Muscle layer of duodenum (tissue), 2 donors: Measurements from ENCODE around the gene FBLN5.
"Not testable (repeated sequence)": the region's sequence is repeated elsewhere in the genome, so short reads cannot be mapped to it uniquely, and the experiment has no call there.

ENCODE experiments used
- H3K27ac ChIP-seq: one replicate; pipeline ENCODE4 v1.7.0; 2013; ENCODE audit warnings: mild to moderate bottlenecking, low read length
- H3K27me3 ChIP-seq: one replicate; pipeline ENCODE4 v1.7.0; 2013; ENCODE audit warnings: low read depth, mild to moderate bottlenecking, control low read depth, low read length
- H3K36me3 ChIP-seq, 2 donors: one replicate each; pipeline ENCODE4 v1.7.0; 2013; ENCODE audit warnings: low read length in 2 of 2, control low read depth in 1 of 2, mild to moderate bottlenecking in 1 of 2; ENCODE audit not compliant: insufficient read depth in 2 of 2, control insufficient read depth in 1 of 2
- H3K4me1 ChIP-seq, 2 donors: one replicate each; pipeline ENCODE4 v1.7.0; 2013; ENCODE audit warnings: low read length in 2 of 2, mild to moderate bottlenecking in 2 of 2, control low read depth in 1 of 2, moderate library complexity in 1 of 2; ENCODE audit not compliant: insufficient read depth in 2 of 2, control insufficient read depth in 1 of 2
- H3K4me3 ChIP-seq, 2 donors: one replicate each; pipeline ENCODE4 v1.7.0; 2013; ENCODE audit warnings: low read length in 2 of 2, low read depth in 1 of 2, mild to moderate bottlenecking in 1 of 2
- H3K9me3 ChIP-seq, 2 donors: one replicate each; pipeline ENCODE4 v1.7.0; 2013; ENCODE audit warnings: low read length in 2 of 2, control low read depth in 1 of 2, mild to moderate bottlenecking in 1 of 2; ENCODE audit not compliant: control insufficient read depth in 1 of 2
- donor health status: healthy.

Gene FBLN5

GRCh38 chr14:91872011-91872501, 75.4 kb downstream of the FBLN5 start:
- no peaks in the 10 kb centered on the region for H3K9me3 ChIP-seq
- H3K27ac ChIP-seq: peak overlapping the region; percentile 72
- H3K4me1 ChIP-seq: peaks cover 6% of the 10 kb centered on the region in 2 donors
- peaks cover 7 to 45% of the 10 kb centered on the region in 2 donors for H3K36me3 ChIP-seq
- H3K4me3 ChIP-seq: no peak overlapping the region
- no peaks in the 10 kb centered on the region for H3K27me3 ChIP-seq

- not testable (repeated sequence) for H3K4me1 ChIP-seq, H3K27ac ChIP-seq, H3K27me3 ChIP-seq, H3K9me3 ChIP-seq, H3K4me3 ChIP-seq
- peaks cover 7 to 40% of the 10 kb centered on the region in 2 donors for H3K36me3 ChIP-seq
Measured at GRCh38 chr14:91871401-91871800, 76.1 kb downstream of the FBLN5 start.

GRCh38 chr14:91870890-91871289, 76.6 kb downstream of the FBLN5 start:
- Histone ChIP-seq H3K36me3 (peaks cover 2 to 35% of the 10 kb centered on the region in 2 donors), H3K27ac (no peak overlapping the region), H3K9me3 (no peaks in the 10 kb centered on the region), H3K4me1 (peaks cover 6% of the 10 kb centered on the region in 2 donors), H3K4me3 (no peak overlapping the region), H3K27me3 (no peaks in the 10 kb centered on the region)

GRCh38 chr14:91870001-91870400, 77.5 kb downstream of the FBLN5 start:
- Histone ChIP-seq H3K27ac (no peak overlapping the region), H3K4me1 (peaks cover 6% of the 10 kb centered on the region in 2 donors), H3K4me3 (no peak overlapping the region), H3K9me3 (no peaks in the 10 kb centered on the region), H3K27me3 (no peaks in the 10 kb centered on the region), H3K36me3 (peaks cover 2 to 29% of the 10 kb centered on the region in 2 donors)

GRCh38 chr14:91869556-91869955, 77.9 kb downstream of the FBLN5 start:
- no peaks in the 10 kb centered on the region for H3K27me3 ChIP-seq
- no peak overlapping the region for H3K4me3 ChIP-seq
- H3K9me3 ChIP-seq: no peaks in the 10 kb centered on the region
- H3K36me3 ChIP-seq: peaks cover 2 to 29% of the 10 kb centered on the region in 2 donors
- H3K27ac ChIP-seq: no peak overlapping the region
- peaks cover 6% of the 10 kb centered on the region in 2 donors for H3K4me1 ChIP-seq

GRCh38 chr14:91867316-91867988, 80.0 kb downstream of the FBLN5 start, which contains the start of gene TC2N:
Gene TC2N (minus strand): TSS chr14:91867536. CDS start chr14:91813769, 53,767 bp downstream.
- peaks cover 2 to 29% of the 10 kb centered on the region in 2 donors for H3K36me3 ChIP-seq
- no peak within 1 kb of the TSS for H3K4me3 ChIP-seq
- peak within 1 kb of the TSS; percentile 14 for H3K27ac ChIP-seq

GRCh38 chr14:91866511-91867295, 80.8 kb downstream of the FBLN5 start:
- peaks cover 2 to 29% of the 10 kb centered on the region in 2 donors for H3K36me3 ChIP-seq
- H3K27ac ChIP-seq: peak overlapping the region; percentile 14
- H3K27me3 ChIP-seq: no peaks in the 10 kb centered on the region
- H3K4me3 ChIP-seq: no peak overlapping the region
- H3K4me1 ChIP-seq: no peaks in the 10 kb centered on the region
- no peaks in the 10 kb centered on the region for H3K9me3 ChIP-seq

More at GRCh38 chr14:91867316-91867988, 80.0 kb downstream of the FBLN5 start, which contains the start of gene TC2N:
- peaks cover 2 to 6% of the 10 kb centered on the region in 2 donors for H3K4me1 ChIP-seq
- no peaks in the 10 kb centered on the region for H3K9me3 ChIP-seq
- H3K27me3 ChIP-seq: no peaks in the 10 kb centered on the region

- Histone ChIP-seq H3K27me3 (no peaks in the 10 kb centered on the region), H3K4me1 (no peaks in the 10 kb centered on the region), H3K9me3 (no peaks in the 10 kb centered on the region), H3K36me3 (peaks cover 2 to 29% of the 10 kb centered on the region in 2 donors), H3K27ac (peak overlapping the region; percentile 14), H3K4me3 (no peak overlapping the region)
Measured at GRCh38 chr14:91866061-91866460, 81.4 kb downstream of the FBLN5 start.

DNA sequence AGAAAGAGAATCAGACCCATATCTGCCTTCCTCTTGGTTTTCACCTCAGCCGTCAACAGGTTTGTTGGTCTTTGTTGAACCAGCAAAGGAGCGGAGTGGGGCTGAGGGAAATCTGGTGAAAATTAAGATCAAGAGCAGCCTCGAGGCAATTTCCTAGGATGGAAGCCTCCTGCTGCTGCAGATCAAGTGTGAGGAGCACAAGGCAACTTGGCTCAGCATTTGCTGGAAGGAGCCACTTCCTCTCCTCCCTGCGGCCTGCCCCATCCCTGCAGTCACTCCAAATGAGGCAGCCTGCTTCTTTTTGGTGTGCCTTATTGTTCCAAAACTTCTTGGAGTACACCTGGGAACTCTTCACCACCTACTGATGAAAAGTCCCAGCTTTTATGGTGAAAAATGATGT, 85.1 kb downstream of the FBLN5 start:
- Histone ChIP-seq H3K36me3 (peaks cover 0 to under 1% of the 10 kb centered on the region in 2 donors), H3K4me1 (no peaks in the 10 kb centered on the region), H3K9me3 (no peaks in the 10 kb centered on the region), H3K27me3 (no peaks in the 10 kb centered on the region), H3K4me3 (no peak overlapping the region), H3K27ac (no peak overlapping the region)

DNA sequence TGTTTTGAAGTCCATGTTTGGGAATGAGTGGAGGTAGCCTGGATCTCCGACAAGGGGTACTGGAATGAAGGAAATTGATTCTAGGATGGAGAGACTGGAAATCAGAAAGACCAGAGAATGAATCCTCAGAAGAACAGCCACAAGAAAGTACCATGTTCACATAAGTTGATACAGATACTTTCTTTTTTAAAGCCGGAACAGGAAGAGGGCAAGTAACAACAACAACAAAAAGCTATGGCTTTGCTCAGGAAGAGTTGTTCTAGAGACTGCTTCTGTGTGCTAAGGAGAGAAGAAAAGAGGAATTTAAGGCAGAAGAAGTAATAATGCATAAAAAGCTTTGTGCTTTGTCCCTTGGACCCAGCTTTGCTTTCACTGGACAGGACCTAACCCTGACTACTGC, 86.4 kb downstream of the FBLN5 start:
- no peak overlapping the region for H3K4me3 ChIP-seq
- H3K27ac ChIP-seq: no peak overlapping the region
- no peaks in the 10 kb centered on the region for H3K4me1 ChIP-seq
- no peaks in the 10 kb centered on the region for H3K36me3 ChIP-seq
- H3K9me3 ChIP-seq: no peaks in the 10 kb centered on the region
- no peaks in the 10 kb centered on the region for H3K27me3 ChIP-seq

DNA sequence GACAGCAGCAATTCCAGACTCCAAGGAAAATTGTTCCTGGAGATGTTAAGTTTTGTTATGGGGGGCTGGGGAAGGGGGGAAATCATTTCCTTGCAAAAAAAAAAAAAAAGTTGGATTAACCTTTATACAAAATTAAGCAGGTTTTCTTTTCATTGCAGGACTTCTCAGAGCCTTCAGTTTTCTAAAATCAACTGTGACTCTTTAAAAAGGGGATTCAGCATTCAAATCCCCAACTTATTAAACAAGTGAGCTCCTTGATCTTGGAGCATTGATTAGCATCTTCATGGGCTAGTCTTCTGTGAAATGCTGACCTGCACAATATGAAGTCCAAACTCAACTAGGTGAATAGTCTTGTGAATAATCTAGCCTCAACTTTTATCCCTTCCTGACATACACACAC, 87.3 kb downstream of the FBLN5 start:
- H3K27ac ChIP-seq: no peak overlapping the region

More for the DNA sequence above, 87.3 kb downstream of the FBLN5 start:
- no peaks in the 10 kb centered on the region for H3K36me3 ChIP-seq
- no peaks in the 10 kb centered on the region for H3K9me3 ChIP-seq
- H3K27me3 ChIP-seq: no peaks in the 10 kb centered on the region
- H3K4me3 ChIP-seq: no peak overlapping the region
- no peaks in the 10 kb centered on the region for H3K4me1 ChIP-seq
